GM18499 (cell line): ENCODE results near the gene ASAP2.

ENCODE experiments used
- ATAC-seq: cut with Tn5 transposase; IDR thresholded peaks from one replicate; pipeline ENCODE4 v1.9.1; 2021; ENCODE audit warnings: moderate number of reproducible peaks; ENCODE audit not compliant: insufficient read depth, unreplicated experiment

The ASAP2 gene

DNA sequence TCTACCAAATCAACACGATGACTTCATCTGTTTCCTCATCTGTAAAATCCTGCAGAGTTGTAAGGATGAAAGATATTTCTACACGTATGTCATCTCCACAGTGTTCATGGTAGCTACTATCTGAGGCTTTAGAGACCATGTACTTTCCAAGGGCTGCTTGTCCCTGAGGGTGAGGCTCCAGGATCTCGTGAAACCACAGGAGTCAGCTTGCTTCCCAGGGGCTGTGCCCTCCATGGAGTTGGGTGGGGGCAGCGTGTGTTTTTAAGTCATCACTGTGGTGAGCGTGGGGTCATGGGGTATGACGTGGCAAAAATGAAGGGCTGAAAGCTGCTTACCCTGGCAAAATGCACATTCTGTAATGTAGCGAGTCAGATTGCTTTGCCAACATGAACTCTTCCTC lies 81.6 kb downstream of the ASAP2 start:
- no peak for ATAC-seq

DNA sequence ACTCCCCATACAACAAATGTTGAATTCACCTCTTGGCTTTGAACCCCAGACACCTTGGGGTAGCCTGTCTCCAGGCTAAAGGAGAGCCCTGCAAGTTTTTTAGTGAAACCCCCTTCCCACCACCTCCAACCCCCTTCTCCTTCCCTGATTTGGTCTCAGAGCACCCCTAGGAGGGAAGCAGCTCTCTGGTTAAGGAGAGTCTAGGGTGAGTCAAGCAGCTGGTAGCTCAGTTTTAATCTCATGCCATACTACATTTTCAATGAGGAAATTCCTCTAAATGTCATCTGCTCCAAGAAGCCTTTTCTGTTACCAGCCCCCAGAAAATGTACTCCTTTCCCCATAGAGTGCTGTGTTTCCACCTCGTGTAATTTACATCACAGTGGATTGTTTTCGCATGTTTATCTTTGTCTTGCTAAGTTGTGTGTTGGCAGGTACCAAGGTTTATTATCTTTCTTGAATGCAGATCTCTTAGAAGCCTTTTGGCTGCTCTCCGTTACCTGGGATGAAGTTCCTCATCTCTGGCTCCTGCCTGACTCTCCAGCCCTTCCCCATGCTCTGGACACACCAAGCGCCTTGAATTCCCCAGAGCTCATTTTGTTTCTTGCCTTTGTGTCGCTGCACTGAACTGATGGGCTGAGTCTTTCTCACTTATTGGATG lies 82.2 kb downstream of the ASAP2 start:
- ATAC-seq = no peak

DNA sequence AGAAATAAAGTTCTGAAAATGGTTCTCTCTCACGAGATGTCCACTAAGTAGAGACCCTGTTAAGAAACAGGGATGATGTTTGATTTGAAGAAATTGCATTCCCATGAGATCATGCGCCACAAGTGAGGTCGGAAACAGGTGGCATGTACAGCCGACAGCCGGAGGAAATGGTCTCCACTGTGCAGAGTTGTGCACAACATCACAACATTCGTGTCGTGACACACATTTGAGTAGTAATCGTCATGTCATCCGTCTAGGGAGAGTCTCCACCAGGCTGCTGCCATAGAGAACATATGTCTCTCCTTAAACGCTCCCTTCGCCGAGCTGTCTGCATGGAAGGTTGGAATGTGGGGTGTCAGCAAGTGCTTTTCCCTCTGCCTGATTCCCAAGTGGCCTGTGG lies 84.7 kb downstream of the ASAP2 start:
- no peak for ATAC-seq

DNA sequence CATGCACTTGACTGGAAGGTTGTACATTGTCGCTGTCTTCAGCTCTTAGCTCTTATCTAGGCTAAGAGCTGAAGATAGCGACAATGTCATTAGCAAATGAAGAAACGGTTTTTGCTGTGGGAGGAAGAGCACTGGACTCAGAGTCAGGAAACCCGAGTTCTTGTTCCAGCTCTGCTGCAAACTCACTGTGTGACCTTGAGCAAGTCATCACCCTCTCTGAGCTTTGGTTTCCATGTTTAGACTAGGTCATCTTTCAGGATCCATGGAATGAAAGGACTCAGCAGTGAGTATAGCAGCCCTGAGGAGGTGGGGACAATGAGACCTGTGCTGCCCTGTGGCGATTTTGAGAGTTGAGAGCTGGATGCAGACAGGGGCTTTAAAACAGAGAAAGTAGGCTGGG lies 85.3 kb downstream of the ASAP2 start:
- no peak for ATAC-seq

DNA sequence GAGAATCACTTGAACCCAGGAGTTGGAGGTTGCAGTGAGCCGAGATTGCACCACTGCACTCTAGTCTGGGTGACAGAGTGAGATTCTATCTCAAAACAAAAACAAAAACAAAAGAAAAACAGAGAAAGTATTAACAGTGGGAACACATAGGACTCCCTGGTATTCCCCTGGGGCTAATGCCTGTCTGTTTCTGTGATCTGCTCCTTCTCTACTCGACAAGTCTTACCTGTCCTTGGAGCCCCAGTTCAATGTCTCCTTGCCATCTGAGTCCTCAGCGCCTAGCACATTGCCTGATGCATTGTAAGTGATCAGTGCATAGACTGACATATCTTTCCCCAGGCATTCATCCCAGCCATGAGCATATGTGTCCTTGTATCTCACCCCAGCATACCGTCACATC lies 85.8 kb downstream of the ASAP2 start:
- no peak for ATAC-seq

DNA sequence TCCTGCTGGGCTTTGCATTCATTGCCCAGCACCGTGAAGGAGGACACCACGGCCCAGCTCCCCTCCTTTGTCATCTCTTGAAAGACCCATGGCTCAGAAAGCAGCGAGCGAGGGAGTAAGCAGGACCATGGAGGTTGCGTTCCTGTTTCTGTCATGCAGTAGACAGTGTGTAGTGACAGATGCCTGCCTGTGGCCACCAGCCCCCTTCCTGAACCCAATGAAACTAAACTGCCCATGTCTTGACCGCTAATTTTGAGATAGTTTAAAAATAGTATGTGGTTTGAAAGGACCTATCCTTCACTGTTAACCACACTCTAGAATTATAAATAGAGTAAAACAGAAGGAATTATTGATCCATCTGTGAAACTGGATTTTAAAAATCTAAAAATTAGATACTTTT lies 88.2 kb downstream of the ASAP2 start:
- no peak for ATAC-seq

DNA sequence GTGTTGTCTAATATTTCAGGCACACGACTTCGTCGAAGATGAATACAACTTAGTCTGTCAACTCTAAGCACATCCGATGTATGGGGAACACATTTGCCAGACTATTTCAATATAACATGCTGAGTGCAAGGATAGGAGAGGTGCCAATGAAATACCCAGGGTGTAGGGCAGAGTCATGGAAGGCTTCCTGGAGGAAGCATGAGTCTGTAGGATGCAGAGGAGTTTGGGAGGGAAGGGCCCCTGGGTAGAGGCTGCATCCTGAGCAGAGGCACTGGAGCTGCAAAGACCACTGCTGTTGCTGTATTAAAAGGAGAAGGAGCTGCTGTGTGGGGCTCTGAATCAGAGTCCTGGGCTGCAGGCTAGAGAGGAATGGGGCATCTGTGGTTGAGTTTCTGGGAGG lies 89.9 kb downstream of the ASAP2 start:
- no peak for ATAC-seq

DNA sequence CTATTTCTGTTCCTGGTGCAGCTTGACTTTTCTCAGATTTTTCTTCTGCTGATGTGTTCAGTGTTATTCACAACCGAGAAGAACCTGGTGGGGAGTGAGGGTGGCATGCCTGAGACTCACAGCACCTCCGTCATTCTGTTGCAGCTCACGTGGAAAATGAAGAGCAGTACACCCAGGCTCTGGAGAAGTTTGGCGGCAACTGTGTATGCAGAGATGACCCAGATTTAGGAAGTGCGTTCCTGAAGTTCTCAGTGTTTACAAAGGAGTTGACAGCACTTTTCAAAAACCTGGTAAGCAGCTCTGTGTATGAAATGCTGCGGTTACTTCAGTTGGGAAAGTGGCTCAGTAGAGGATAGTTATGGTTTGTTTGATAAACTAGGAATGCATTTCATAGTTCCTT lies 90.5 kb downstream of the ASAP2 start:
- ATAC-seq = no peak

DNA sequence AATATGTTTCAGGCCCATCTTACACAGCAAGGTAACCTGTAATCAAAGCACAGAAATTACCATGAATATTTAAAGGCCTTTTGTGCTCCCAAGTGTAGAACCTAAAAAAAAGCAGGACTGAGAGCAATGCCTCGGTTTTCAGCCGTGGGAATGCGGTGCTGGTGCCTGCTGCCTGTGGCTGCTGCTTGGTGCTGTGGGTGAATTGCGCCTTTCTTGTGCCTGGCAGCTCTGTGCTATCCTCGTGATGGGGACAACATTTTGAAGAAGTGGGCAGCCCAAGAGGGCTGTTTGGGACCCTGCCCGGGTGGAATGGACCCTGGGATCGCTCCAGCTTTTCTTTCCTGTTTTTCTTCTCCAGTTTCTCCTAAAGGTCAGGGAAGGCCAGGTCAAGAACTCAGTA lies 91.2 kb downstream of the ASAP2 start:
- no peak for ATAC-seq

DNA sequence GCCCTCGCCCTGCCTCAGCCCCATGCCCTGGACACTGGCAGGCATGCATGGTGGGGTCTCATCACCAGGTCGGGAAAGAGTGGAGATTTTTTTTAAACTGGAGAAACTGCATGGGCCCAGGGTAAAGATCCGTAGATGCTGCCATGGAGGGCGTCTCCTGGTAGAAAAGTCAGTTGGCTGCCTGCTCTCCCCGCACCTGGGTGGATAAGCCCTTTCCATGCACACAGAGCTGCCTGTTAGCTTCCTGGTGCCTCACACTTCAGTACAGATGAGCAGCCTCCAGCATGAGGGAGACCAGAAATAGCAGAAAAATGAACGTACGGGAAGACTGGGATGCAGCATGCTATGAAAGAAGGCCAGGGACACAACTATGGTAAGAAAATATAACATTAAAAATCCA lies 92.0 kb downstream of the ASAP2 start:
- ATAC-seq = no peak

DNA sequence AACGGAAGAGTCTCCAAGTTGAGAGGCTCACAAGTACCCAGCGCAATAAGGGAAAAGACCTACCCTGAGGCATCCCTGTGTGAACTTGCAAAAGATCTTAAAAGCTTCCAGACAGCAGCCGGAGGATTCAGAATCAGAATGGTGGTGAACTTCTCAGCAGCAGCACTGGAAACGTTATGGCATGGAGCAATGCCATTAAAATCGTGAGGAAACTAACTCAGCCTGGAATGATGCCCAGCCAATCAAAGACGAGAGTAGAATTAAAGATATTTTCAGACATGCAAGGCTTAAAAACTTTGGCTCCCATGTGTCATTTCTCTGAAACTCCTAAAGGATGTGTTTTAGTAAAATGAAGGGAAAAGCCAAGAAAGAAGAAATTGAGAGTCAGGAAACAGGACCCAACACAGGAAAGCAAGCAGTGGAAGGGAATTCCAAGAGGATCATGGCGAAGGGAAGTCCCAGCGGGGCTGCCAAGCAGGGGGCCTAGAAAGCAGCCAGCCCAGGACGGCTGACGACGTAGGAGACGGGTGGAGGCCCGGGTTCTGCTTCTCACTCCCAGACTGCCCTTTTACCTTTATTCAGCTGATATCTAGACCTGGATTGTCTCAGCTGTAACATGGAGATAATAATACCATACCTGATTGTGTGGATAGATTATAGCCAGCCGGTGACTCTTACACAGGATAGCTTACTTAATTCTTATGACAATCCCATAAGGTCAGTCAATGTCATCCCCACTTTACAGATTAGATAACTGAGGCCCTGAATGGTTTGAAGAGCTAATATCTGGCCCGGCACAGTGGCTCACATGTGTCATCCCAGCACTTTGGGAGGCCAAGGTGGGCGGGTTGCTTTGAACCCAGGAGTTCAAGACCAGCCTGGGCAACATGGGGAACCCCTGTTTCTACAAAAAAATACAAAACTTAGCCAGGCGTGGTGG lies 92.8 kb downstream of the ASAP2 start:
- ATAC-seq = no peak

DNA sequence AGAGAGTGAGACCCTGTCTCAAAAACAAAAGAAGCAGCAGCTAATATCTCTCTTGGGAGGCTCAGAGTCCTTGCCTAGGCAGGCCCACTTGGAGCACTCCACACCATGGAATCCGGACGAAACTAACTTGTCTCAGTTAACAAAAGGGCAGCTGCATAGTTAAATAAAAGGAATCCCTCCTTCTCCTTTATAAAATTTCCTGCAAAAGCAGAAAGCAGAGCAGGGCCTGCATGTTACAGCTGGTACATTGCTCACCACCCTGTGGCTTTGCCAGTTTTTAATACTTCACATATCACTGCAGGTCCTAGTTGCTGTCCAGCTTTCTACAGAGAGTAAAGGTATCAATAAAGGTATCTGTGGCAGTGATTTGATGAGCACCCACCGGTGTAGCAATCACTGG lies 93.6 kb downstream of the ASAP2 start:
- no peak for ATAC-seq

DNA sequence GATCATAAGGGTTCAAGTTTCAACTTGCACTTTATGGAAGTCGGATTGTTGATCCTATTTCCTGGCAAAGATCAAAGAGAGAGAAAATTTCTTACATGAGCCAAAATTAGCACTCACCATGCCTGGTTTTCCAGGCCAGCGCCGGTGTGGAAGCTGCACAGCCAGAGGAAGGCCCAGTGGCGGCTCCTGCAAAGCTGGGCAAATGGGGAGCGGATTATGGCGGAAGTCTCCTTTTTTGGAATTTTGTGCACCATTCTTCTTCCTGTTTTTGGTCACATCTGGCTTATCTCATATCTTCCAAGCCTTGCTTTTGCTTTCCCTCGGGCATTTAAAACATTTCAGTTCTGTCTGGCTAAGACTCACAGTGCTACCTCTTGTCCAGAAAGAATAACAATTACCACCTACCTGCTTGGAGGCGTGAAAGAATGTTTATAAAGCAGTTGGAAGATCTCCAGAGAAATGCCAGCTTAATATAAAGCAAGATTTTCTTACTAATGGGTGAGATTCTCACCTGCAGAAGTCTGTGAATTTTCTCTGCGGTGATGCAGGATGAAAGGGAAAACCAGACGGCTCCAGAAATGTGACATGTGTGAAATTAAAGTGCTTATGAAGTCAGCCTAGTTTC lies 94.3 kb downstream of the ASAP2 start:
- no peak for ATAC-seq

DNA sequence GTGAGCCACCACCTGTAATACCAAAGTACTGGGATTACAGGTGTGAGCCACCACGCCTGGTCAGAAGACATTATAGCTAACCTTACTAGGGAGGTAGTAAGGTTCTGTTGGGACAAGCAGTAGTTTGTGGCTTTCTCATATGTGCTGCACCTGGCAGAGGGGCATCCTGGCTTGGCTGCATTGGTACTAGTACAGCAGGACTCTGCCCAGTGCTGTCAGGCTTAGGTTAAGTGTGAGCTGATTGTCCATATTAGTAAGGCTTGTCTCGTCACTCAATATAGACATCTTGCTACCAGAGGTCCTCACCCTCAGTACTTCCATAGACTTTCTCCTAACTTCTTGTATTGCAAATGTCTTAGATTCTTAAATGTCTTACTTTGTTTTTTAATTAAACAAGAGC lies 96.1 kb downstream of the ASAP2 start:
- no peak for ATAC-seq

DNA sequence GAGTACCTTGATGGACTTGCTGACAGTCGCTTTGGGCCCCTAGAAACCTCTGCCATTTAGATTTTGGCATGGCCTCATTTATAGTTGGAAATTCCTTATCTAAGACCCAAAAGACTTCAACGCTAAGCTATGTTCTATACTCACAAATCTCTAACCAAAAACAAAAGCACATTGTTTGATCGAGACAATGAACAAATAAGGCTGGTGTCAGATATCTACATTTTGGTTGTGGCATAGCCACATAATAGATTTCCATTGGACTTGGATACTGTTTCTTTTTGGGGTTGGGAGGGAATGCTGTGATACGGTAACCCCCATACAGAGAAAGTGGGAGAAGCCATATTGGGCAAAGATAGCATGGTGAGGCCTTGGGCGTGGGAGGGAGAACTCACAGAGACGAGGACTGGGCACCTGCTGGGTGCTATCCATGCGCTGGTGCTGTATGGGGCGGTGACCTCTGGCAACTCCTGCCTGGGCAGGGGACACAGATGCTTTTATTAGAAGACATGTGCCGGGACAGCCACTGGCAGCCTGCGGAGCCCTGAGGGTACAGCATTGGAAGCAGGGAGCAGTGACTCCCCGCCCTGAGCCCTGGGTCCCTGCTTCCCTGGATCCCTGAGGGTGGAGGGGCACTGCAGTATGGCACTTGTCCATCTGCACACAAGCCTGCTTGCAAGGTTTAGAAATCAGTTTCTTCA lies 97.1 kb downstream of the ASAP2 start:
- no peak for ATAC-seq

DNA sequence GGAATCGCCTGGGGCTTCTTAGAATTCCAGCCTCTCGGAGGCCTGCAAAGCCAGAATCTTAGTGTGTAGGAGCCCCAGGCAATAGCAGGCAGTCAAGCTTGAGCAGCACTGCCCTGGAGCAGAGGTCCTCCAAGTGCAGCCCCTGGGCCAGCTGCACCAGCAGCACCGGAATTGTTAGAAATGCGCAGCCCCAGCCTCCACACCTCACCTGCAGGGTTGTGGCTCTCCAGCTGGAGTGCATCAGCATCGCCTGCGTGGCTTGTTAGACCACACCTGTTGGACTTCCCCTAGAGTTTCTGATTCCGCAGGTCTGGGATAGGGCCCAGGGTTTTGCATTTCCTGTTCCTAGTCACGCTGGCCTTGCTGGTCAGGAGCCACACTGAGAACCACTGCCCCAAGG lies 100.3 kb downstream of the ASAP2 start:
- no peak for ATAC-seq

DNA sequence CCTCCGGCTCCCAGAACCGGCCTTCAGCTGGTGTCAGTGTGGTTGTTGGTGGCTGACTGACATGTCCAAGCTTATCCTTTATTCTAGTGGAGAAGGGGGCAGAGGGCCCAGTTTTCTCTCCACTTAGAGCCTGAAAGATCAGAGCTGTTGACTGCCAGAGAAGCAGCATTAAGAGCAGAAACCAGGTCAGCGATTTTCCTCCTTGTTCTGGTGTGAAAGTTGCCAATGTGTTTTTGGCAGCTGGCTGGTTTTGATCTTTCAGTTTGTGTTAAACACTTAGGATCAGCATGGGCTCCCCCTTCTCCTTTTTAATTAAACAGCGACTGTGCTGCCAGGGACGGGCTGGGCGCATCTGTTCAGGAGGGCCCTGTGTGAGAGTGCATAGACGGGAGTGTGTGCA lies 100.9 kb downstream of the ASAP2 start:
- ATAC-seq = no peak

DNA sequence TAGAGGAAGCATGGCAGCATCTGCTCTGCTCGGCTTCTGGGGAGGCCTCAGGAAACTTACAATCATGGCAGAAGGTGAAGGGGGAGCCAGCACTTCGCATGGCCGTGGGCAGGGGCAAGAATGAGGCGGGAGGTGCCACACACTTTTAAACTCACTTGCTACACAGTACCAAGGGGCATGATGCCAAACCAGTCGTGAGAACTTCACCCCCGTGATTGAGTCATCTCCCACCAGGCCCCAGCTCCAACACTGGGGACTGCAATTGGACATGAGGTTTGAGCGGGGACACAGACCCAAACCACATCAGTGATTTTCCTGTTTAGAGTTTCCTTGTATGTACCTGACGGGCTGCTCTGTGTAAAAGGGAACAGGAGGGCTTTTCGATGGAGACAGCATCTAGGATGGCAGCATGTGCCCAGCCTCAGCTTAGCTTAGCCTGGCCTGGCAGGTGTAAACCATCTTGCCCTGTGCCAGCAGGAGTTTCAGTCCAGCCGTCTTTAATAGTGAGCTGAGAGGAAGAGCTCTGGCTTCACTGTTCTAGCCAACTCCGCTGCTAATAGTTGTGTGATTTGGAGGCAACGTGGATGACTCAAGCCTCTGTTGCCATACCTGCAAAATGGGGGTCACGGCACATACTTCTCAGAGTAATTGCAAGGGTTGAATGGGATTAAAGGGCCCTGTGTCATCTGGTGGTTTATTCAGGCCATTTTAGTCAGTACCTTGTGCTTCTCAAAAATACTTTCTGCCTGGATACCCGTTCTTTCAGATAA lies 101.8 kb downstream of the ASAP2 start:
- no peak for ATAC-seq

DNA sequence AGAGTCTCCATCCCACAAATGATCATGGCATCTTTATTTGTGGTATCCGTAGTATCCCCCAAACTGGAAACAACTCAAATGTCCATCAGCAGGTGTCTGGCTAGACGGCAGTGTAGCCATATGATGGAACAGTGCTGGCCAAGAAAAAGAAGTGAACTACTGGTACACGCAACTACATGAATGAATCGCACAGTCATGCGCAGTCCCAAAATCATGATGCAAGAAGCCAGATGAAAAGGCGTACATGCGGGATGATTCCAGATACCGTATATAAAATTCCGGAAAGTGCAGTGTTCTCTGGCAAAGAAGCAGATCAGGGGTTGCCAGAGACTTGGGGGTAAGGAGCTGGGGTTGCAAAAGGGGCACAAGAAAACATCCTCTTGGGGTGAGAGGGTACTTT lies 102.5 kb downstream of the ASAP2 start:
- no peak for ATAC-seq

DNA sequence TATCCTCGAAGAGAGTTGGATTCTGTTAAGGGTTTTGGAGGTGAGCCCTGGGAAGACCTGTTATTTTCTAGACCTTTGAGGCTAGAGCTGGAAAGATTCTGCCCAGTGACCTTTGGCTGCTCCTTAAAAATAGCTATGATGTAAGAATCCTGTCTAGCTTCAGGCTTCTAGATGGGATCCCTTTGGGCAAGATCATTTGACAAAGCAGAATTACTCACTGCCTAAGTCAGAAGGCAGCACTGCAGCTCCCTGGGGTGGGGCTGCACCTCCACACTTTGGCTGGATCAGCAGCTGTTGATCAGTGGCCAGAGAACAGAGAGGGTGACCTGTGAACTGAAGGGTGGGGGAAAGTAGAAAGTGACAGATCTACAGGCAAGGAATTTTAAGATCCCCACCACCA lies 103.8 kb downstream of the ASAP2 start:
- ATAC-seq = no peak
